ENCODE data around the gene ARHGAP24. TPM values are rescaled to one million over a fixed set of nuclear protein-coding genes. Genes with fewer than 3 reads are reported as not detected.

ARHGAP24 gene
- total RNA-seq, 1 experiment from 2014 or later = 2.1 TPM

DNA sequence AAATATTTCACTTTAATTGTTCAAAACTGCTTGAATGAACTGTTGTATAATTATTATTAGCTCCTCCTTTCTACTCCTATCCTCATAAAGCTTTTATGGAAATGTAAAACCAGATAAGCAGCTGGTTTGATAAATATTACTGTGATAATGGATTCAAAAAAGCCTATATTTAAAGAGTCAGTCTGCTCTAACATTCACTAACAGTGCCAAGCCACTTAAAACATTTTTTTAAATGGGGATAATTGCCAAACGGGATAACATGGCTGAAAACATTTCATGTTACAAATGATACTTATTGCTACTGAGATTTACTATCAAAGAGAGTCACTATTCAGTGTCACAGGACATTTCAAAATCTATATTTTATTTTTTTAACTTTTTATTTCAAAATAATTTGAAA lies 17.4 kb downstream of the ARHGAP24 start (continued):
- TF ChIP-seq ATF1 (CRISPR knock-in tag; IDR thresholded peaks at IDR 0.05) = no peak
- TF ChIP-seq, protein P1, sequence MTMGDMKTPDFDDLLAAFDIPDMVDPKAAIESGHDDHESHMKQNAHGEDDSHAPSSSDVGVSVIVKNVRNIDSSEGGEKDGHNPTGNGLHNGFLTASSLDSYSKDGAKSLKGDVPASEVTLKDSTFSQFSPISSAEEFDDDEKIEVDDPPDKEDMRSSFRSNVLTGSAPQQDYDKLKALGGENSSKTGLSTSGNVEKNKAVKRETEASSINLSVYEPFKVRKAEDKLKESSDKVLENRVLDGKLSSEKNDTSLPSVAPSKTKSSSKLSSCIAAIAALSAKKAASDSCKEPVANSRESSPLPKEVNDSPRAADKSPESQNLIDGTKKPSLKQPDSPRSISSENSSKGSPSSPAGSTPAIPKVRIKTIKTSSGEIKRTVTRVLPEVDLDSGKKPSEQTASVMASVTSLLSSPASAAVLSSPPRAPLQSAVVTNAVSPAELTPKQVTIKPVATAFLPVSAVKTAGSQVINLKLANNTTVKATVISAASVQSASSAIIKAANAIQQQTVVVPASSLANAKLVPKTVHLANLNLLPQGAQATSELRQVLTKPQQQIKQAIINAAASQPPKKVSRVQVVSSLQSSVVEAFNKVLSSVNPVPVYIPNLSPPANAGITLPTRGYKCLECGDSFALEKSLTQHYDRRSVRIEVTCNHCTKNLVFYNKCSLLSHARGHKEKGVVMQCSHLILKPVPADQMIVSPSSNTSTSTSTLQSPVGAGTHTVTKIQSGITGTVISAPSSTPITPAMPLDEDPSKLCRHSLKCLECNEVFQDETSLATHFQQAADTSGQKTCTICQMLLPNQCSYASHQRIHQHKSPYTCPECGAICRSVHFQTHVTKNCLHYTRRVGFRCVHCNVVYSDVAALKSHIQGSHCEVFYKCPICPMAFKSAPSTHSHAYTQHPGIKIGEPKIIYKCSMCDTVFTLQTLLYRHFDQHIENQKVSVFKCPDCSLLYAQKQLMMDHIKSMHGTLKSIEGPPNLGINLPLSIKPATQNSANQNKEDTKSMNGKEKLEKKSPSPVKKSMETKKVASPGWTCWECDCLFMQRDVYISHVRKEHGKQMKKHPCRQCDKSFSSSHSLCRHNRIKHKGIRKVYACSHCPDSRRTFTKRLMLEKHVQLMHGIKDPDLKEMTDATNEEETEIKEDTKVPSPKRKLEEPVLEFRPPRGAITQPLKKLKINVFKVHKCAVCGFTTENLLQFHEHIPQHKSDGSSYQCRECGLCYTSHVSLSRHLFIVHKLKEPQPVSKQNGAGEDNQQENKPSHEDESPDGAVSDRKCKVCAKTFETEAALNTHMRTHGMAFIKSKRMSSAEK (CRISPR knock-in tag; IDR thresholded peaks at IDR 0.05; ENCODE audit: borderline replicate concordance) = no peak
- TF ChIP-seq TEAD1 (CRISPR knock-in tag; IDR thresholded peaks at IDR 0.05) = no peak

DNA sequence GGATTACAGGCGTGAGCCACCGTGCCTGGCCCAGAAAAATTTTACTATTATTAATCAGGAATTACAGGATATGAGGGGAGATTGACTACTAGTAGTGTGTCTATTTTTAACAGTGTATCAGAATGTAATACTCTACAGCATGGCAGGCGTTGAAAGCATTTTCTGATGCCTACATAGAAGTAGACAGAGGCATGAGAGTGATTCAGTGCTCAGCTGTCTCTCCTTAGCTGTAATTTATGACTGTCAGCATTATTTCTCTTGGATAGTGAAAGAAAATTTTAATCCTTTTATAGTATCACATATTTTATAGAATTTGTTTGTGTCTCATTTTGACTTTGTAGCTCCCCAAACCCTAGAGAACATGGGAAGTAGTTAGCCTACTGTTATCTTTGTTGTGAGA lies 20.7 kb downstream of the ARHGAP24 start:
- H3K27ac Mint-ChIP-seq = no peak overlapping the region
- DNase-seq (ENCODE audit: low spot score) = no peak
- ATAC-seq = no peak
- ChIA-PET CTCF (no interaction called here), POLR2A (no interaction called here)
- TF ChIP-seq, protein P2, sequence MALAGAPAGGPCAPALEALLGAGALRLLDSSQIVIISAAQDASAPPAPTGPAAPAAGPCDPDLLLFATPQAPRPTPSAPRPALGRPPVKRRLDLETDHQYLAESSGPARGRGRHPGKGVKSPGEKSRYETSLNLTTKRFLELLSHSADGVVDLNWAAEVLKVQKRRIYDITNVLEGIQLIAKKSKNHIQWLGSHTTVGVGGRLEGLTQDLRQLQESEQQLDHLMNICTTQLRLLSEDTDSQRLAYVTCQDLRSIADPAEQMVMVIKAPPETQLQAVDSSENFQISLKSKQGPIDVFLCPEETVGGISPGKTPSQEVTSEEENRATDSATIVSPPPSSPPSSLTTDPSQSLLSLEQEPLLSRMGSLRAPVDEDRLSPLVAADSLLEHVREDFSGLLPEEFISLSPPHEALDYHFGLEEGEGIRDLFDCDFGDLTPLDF (CRISPR knock-in tag; IDR thresholded peaks at IDR 0.05) = no peak
- TF ChIP-seq IRF1 (CRISPR knock-in tag; IDR thresholded peaks at IDR 0.05) (no peak), ESRRA (CRISPR knock-in tag; IDR thresholded peaks at IDR 0.05; ENCODE audit: borderline replicate concordance) (no peak), ZNF671 (CRISPR knock-in tag; IDR thresholded peaks at IDR 0.05) (no peak), MXD4 (CRISPR knock-in tag; IDR thresholded peaks at IDR 0.05; ENCODE audit: borderline replicate concordance) (no peak)
- H3K36me3 Mint-ChIP-seq = no peaks in the 10 kb centered on the region
- no peaks in the 10 kb centered on the region for H3K27me3 Mint-ChIP-seq (ENCODE audit: low read depth)
- no peaks in the 10 kb centered on the region for H3K9me3 Mint-ChIP-seq
- no peak overlapping the region for H3K4me3 Mint-ChIP-seq
- peaks cover 7% of the 10 kb centered on the region for H3K4me1 Mint-ChIP-seq

DNA sequence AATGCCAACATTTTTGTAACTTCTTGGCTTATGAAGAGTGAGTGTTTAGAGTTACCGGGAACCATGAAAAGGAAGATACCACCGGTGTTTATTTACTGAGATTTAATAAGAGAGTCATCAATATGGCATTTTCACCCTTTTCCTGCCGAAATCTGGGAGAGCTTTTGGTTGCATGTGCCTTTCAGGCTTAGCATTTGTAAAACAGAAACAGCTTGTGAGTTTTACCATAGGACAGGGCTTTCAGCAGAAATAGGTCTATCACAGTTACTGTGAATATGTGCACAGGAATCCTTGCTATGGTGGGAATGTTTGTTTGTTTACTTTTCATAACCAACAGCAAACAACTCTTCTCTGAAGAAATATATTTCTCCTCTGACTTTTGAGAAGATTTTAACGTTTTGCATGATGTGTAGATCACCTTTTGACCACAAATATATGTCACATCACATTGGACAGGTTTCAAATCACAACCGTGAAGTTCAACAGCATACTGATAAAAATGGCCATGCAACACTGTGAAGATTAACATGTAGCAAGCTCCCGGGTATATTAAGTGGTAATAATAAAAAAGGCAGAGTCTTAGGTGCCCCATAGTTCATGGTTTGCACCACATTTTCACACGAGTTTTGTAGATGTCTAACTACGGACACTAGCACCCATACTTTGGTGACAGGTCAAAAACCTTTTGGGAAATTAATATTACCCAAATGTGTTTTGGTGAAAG lies 21.3 kb downstream of the ARHGAP24 start:
- ChIA-PET POLR2A (no interaction called here), CTCF (no interaction called here)
- DNase-seq (ENCODE audit: low spot score) (no peak), ATAC-seq (no peak)
- Mint-ChIP-seq H3K36me3 (no peaks in the 10 kb centered on the region), H3K4me3 (no peak overlapping the region), H3K4me1 (peaks cover 7% of the 10 kb centered on the region), H3K27me3 (ENCODE audit: low read depth) (no peaks in the 10 kb centered on the region), H3K27ac (no peak overlapping the region), H3K9me3 (no peaks in the 10 kb centered on the region)
- no peak for TF ChIP-seq ZNF232 (CRISPR knock-in tag; IDR thresholded peaks at IDR 0.05)
- no peak for TF ChIP-seq FOXK1 (CRISPR knock-in tag; IDR thresholded peaks at IDR 0.05)
- no peak for TF ChIP-seq PRDM15 (CRISPR knock-in tag; IDR thresholded peaks at IDR 0.05)
- no peak for TF ChIP-seq ZNF219 (CRISPR knock-in tag; IDR thresholded peaks at IDR 0.05; ENCODE audit: borderline replicate concordance)
- TF ChIP-seq CREB1 (CRISPR knock-in tag; IDR thresholded peaks at IDR 0.05) = no peak
- no peak for TF ChIP-seq AR (CRISPR knock-in tag; IDR thresholded peaks at IDR 0.05)
- no peak for TF ChIP-seq GRHL2 (CRISPR knock-in tag; IDR thresholded peaks at IDR 0.05; ENCODE audit: insufficient replicate concordance, severe bottlenecking)
